Vagina (tissue), 2 donors: ENCODE results near the gene SENP2. TPM values are rescaled to one million over a fixed set of nuclear protein-coding genes. Genes with fewer than 3 reads are reported as not detected.
A peak's percentile ranks its signal among the peaks of the same experiment; 100 is the strongest.

Source experiments
- DNase-seq, 2 donors: peaks; one replicate each; pipeline ENCODE4 v3.0.0-alpha.2; 2017; ENCODE audit errors: extremely low spot score in 2 of 2
- H3K27ac ChIP-seq: fragments of 200-600 bp; sonication (generic); one replicate; pipeline ENCODE4 v1.5.1; 2019
- H3K27me3 ChIP-seq: fragments of 200-600 bp; sonication (generic); one replicate; pipeline ENCODE4 v1.5.1; 2019
- H3K36me3 ChIP-seq, 2 donors: fragments of 200-600 bp; sonication (generic); one replicate each; pipeline ENCODE4 v1.5.1; 2017 to 2019
- H3K4me1 ChIP-seq: fragments of 200-600 bp; sonication (generic); one replicate; pipeline ENCODE4 v1.5.1; 2019
- H3K4me3 ChIP-seq, 2 donors: fragments of 200-600 bp; sonication (generic); 1 replicate in 1 of 2; 2 replicates in 1 of 2; pipeline ENCODE4 v1.5.1; 2016 to 2019
- H3K9me3 ChIP-seq: fragments of 200-600 bp; sonication (generic); one replicate; pipeline ENCODE4 v1.5.1; 2019
- CTCF ChIP-seq, 3 experiments: fragments of 450-650 bp in 2 of 3; fragments of 200-600 bp in 1 of 3; sonication (generic) in 1 of 3; IDR thresholded peaks; one replicate each; pipeline ENCODE4 v1.5.1; 2017 to 2019; ENCODE audit warnings: antibody characterized with exemption in 3 of 3, mild to moderate bottlenecking in 2 of 3, moderate library complexity in 2 of 3
- POLR2A ChIP-seq, 2 donors: fragments of 450-650 bp; IDR thresholded peaks; one replicate each; pipeline ENCODE4 v1.6.1; 2017; ENCODE audit warnings: antibody characterized with exemption in 2 of 2, mild to moderate bottlenecking in 2 of 2, moderate library complexity in 2 of 2
- POLR2AphosphoS5 ChIP-seq, 2 donors: sonication (generic); formaldehyde crosslinking; IDR thresholded peaks; one replicate each; pipeline ENCODE4 v1.9.0; 2017; ENCODE audit warnings: antibody characterized with exemption in 2 of 2, mild to moderate bottlenecking in 2 of 2, low read depth in 1 of 2; ENCODE audit not compliant: insufficient read depth in 1 of 2
- intact Hi-C: fragments of 100-400 bp; cut with DNase I; formaldehyde crosslinking; loops from one replicate; pipeline ENCODE4 v1.15.1; 2023
- total RNA-seq: library from RNA; depleted of rRNA; stranded (reverse); fragments of >200 nt; gene quantifications from one replicate; pipeline ENCODE4 v1.2.3, GENCODE V29; 2016

SENP2 gene
- total RNA-seq, 1 donor from 2014 or later = 13.8 TPM

- no peaks in the 10 kb centered on the region for H3K9me3 ChIP-seq
- H3K4me3 ChIP-seq = no peak overlapping the region
- no peak for DNase-seq
- peaks cover 54% of the 10 kb centered on the region for H3K4me1 ChIP-seq
- no peaks in the 10 kb centered on the region for H3K36me3 ChIP-seq
- peak overlapping the region; percentile 94 for H3K27ac ChIP-seq
- TF ChIP-seq CTCF (IDR thresholded peaks at IDR 0.05) = no peak
- TF ChIP-seq POLR2AphosphoS5 (IDR thresholded peaks at IDR 0.05; ENCODE audit: insufficient read depth in 1 of 2, low read depth in 1 of 2) = peak; percentile 47 to 91
- TF ChIP-seq POLR2A (IDR thresholded peaks at IDR 0.05) = peak in 1 of 2 donors; percentile 46
- intact Hi-C loops = loop anchor here (2.0 kb wide), 1 partner anchor 280 kb away; no protein-coding TSS in a partner anchor
- H3K27me3 ChIP-seq = no peaks in the 10 kb centered on the region
Observed at GRCh38 chr3:185656321-185656840, 70.3 kb downstream of the SENP2 start.

- intact Hi-C loops = loop anchor here (2.0 kb wide), 1 partner anchor 280 kb away; no protein-coding TSS in a partner anchor
- peak in 1 of 2 donors; percentile 55 for DNase-seq
- H3K27ac ChIP-seq = peak overlapping the region; percentile 94
- H3K27me3 ChIP-seq = no peaks in the 10 kb centered on the region
- H3K36me3 ChIP-seq = no peaks in the 10 kb centered on the region
- no peak for TF ChIP-seq POLR2A (IDR thresholded peaks at IDR 0.05)
- no peak for TF ChIP-seq POLR2AphosphoS5 (IDR thresholded peaks at IDR 0.05; ENCODE audit: insufficient read depth in 1 of 2, low read depth in 1 of 2)
- no peak for TF ChIP-seq CTCF (IDR thresholded peaks at IDR 0.05)
- H3K4me1 ChIP-seq = peaks cover 54% of the 10 kb centered on the region
- no peak overlapping the region for H3K4me3 ChIP-seq
- no peaks in the 10 kb centered on the region for H3K9me3 ChIP-seq
Observed at GRCh38 chr3:185657211-185657610, 71.1 kb downstream of the SENP2 start.

GRCh38 chr3:185657691-185658503 is 71.8 kb downstream of the SENP2 start:
- intact Hi-C loops = loop anchor here (2.0 kb wide), 1 partner anchor 279 kb away; no protein-coding TSS in a partner anchor
- no peak for DNase-seq
- TF ChIP-seq POLR2A (IDR thresholded peaks at IDR 0.05) = no peak
- TF ChIP-seq CTCF (IDR thresholded peaks at IDR 0.05) = no peak
- TF ChIP-seq POLR2AphosphoS5 (IDR thresholded peaks at IDR 0.05; ENCODE audit: insufficient read depth in 1 of 2, low read depth in 1 of 2) = no peak
- Histone ChIP-seq H3K4me3 (no peak overlapping the region), H3K36me3 (no peaks in the 10 kb centered on the region), H3K27ac (peak overlapping the region; percentile 94), H3K27me3 (no peaks in the 10 kb centered on the region), H3K9me3 (no peaks in the 10 kb centered on the region), H3K4me1 (peaks cover 54% of the 10 kb centered on the region)

GRCh38 chr3:185658504-185658912 is 72.4 kb downstream of the SENP2 start:
- no peaks in the 10 kb centered on the region for H3K27me3 ChIP-seq
- peak; percentile 49 to 77 for TF ChIP-seq POLR2AphosphoS5 (IDR thresholded peaks at IDR 0.05; ENCODE audit: insufficient read depth in 1 of 2, low read depth in 1 of 2)
- TF ChIP-seq POLR2A (IDR thresholded peaks at IDR 0.05) = no peak
- no peak for TF ChIP-seq CTCF (IDR thresholded peaks at IDR 0.05)
- H3K36me3 ChIP-seq = no peaks in the 10 kb centered on the region
- DNase-seq = peak; percentile 72 to 97
- peak overlapping the region; percentile 94 for H3K27ac ChIP-seq
- intact Hi-C loops = no loop called here
- H3K4me3 ChIP-seq = no peak overlapping the region
- H3K9me3 ChIP-seq = no peaks in the 10 kb centered on the region
- peaks cover 54% of the 10 kb centered on the region for H3K4me1 ChIP-seq

- TF ChIP-seq POLR2A (IDR thresholded peaks at IDR 0.05) = no peak
- TF ChIP-seq CTCF (IDR thresholded peaks at IDR 0.05) = no peak
- TF ChIP-seq POLR2AphosphoS5 (IDR thresholded peaks at IDR 0.05; ENCODE audit: insufficient read depth in 1 of 2, low read depth in 1 of 2) = no peak
- Histone ChIP-seq H3K4me1 (peaks cover 54% of the 10 kb centered on the region), H3K36me3 (no peaks in the 10 kb centered on the region), H3K9me3 (no peaks in the 10 kb centered on the region), H3K27ac (peak overlapping the region; percentile 94), H3K27me3 (no peaks in the 10 kb centered on the region), H3K4me3 (no peak overlapping the region)
- intact Hi-C loops = no loop called here
- no peak for DNase-seq
Observed at GRCh38 chr3:185658943-185659342, 72.8 kb downstream of the SENP2 start.
